GM23338 (cell line): ENCODE measurements around the gene TMEM175. TPM values are rescaled to one million over a fixed set of nuclear protein-coding genes. Genes with fewer than 3 reads are reported as not detected.

Experiments used
- ATAC-seq: fragments of 200-7000 bp; cut with Tn5 transposase; 3 replicates; pipeline ENCODE4 v1.9.1; 2020
- DNase-seq: peaks from one replicate; pipeline ENCODE4 v3.0.0-alpha.2; 2015; ENCODE audit warnings: low spot score
- H2AFZ ChIP-seq: fragments of 200-600 bp; sonication (generic); 2 replicates; pipeline ENCODE4 v1.8.0; 2016; ENCODE audit warnings: antibody characterized with exemption, mild to moderate bottlenecking, moderate library complexity
- H3F3A ChIP-seq: fragments of 200-600 bp; sonication (generic); replicated peaks from 2 replicates; pipeline ENCODE4 v1.8.0; 2017; ENCODE audit warnings: antibody characterized with exemption, mixed run types, low read depth
- H3K27ac ChIP-seq: fragments of 200-600 bp; sonication (generic); 2 replicates; pipeline ENCODE4 v1.6.1; 2016; ENCODE audit warnings: low read depth
- H3K27me3 ChIP-seq: fragments of 200-600 bp; sonication (generic); 2 replicates; pipeline ENCODE4 v1.8.0; 2016; ENCODE audit warnings: mild to moderate bottlenecking, mixed run types, moderate library complexity; ENCODE audit not compliant: insufficient read depth
- H3K36me3 ChIP-seq: fragments of 200-600 bp; sonication (generic); 2 replicates; pipeline ENCODE4 v1.8.0; 2016; ENCODE audit warnings: mild to moderate bottlenecking; ENCODE audit not compliant: insufficient read depth
- H3K4me1 ChIP-seq: fragments of 200-600 bp; sonication (generic); 2 replicates; pipeline ENCODE4 v1.8.0; 2016; ENCODE audit warnings: mild to moderate bottlenecking, moderate library complexity; ENCODE audit not compliant: insufficient read depth
- H3K4me2 ChIP-seq: fragments of 200-600 bp; sonication (generic); 2 replicates; pipeline ENCODE4 v1.7.1; 2017; ENCODE audit warnings: mixed run types
- H3K4me3 ChIP-seq: fragments of 200-600 bp; sonication (generic); 2 replicates; pipeline ENCODE4 v1.6.1; 2016; ENCODE audit warnings: mixed run types
- H3K79me2 ChIP-seq: fragments of 200-600 bp; sonication (generic); replicated peaks from 2 replicates; pipeline ENCODE4 v1.8.0; 2017; ENCODE audit warnings: mild to moderate bottlenecking; ENCODE audit not compliant: insufficient read depth
- H3K9me2 ChIP-seq: fragments of 200-600 bp; sonication (generic); 2 replicates; pipeline ENCODE4 v1.8.0; 2017; ENCODE audit not compliant: insufficient read depth
- H4K20me1 ChIP-seq: fragments of 200-600 bp; sonication (generic); replicated peaks from 2 replicates; pipeline ENCODE4 v1.8.0; 2017; ENCODE audit warnings: mild to moderate bottlenecking; ENCODE audit not compliant: insufficient read depth
- H3K27ac Mint-ChIP-seq: 2 replicates; pipeline ENCODE4 v1.8.0; 2020; ENCODE audit warnings: inconsistent platforms, mild to moderate bottlenecking, moderate library complexity, mixed read lengths
- H3K27me3 Mint-ChIP-seq: 3 replicates; pipeline ENCODE4 v1.8.0; 2022; ENCODE audit warnings: low read depth, mild to moderate bottlenecking, moderate library complexity, mixed read lengths, inconsistent platforms; ENCODE audit not compliant: insufficient read depth, poor library complexity
- H3K36me3 Mint-ChIP-seq: 3 replicates; pipeline ENCODE4 v1.8.0; 2021; ENCODE audit warnings: low read depth, mild to moderate bottlenecking, inconsistent platforms, moderate library complexity, mixed read lengths
- H3K4me1 Mint-ChIP-seq: 3 replicates; pipeline ENCODE4 v1.8.0; 2020; ENCODE audit warnings: mild to moderate bottlenecking, inconsistent platforms, mixed read lengths
- H3K4me3 Mint-ChIP-seq: 3 replicates; pipeline ENCODE4 v1.8.0; 2021; ENCODE audit warnings: moderate library complexity, mild to moderate bottlenecking, inconsistent platforms, mixed read lengths
- H3K9me3 Mint-ChIP-seq: 3 replicates; pipeline ENCODE4 v1.8.0; 2020; ENCODE audit warnings: moderate library complexity, mild to moderate bottlenecking, inconsistent platforms, mixed read lengths
- CREB1 ChIP-seq: fragments of 250-450 bp; sonication (Bioruptor Pico); IDR thresholded peaks from 2 replicates; pipeline ENCODE4 v1.5.0; 2020; ENCODE audit warnings: low read depth, mild to moderate bottlenecking, moderate library complexity
- EZH2phosphoT487 ChIP-seq: fragments of 200-600 bp; sonication (generic); IDR thresholded peaks from one replicate; pipeline ENCODE4 v1.8.1; 2018; ENCODE audit warnings: antibody characterized with exemption; ENCODE audit not compliant: unreplicated experiment
- POLR2AphosphoS5 ChIP-seq: IDR thresholded peaks from 2 replicates; pipeline ENCODE4 v1.6.1; 2016; ENCODE audit warnings: antibody characterized with exemption, low read depth
- ZNF114 ChIP-seq: fragments of 250-450 bp; sonication (Bioruptor Pico); IDR thresholded peaks from 2 replicates; pipeline ENCODE4 v1.5.0; 2020; ENCODE audit warnings: mild to moderate bottlenecking, moderate library complexity
- ZNF331 ChIP-seq: fragments of 250-450 bp; sonication (Bioruptor Pico); IDR thresholded peaks from 2 replicates; pipeline ENCODE4 v1.5.0; 2020; ENCODE audit warnings: low read depth, mild to moderate bottlenecking, moderate library complexity
- long read RNA-seq: library from polyadenylated mRNA; unstranded; transcript quantifications from one replicate; pipeline ENCODE4 v2.0.0, GENCODE V29; 2020; ENCODE audit not compliant: unreplicated experiment
- polyA plus RNA-seq: library from polyadenylated mRNA; unstranded; fragments of >200 nt; fragmentation: Nextera tagmentation; extraction: Ambion mirVana; gene quantifications from 2 replicates; pipeline ENCODE4 v1.2.1, GENCODE V29; 2016
- total RNA-seq: library from RNA; depleted of rRNA; stranded (reverse); fragments of >200 nt; shearing (Covaris generic); gene quantifications from 2 replicates; pipeline ENCODE4 v1.2.3, GENCODE V29; 2014; rRNA removed
- TF ChIP-seq, protein P1 (sequence below): IDR thresholded peaks from 2 replicates; pipeline ENCODE4 v1.6.1; 2016; ENCODE audit warnings: antibody characterized with exemption
- TF ChIP-seq, protein P2 (sequence below), 2 experiments: fragments of 200-600 bp in 1 of 2; sonication (generic) in 1 of 2; conservative IDR thresholded peaks; 2 replicates each; pipeline versions ENCODE4 v1.5.1 to v1.6.1; 2016 to 2017; ENCODE audit warnings: antibody characterized with exemption in 2 of 2, low read depth in 2 of 2, mild to moderate bottlenecking in 2 of 2, moderate library complexity in 1 of 2

The TMEM175 gene, protein sequence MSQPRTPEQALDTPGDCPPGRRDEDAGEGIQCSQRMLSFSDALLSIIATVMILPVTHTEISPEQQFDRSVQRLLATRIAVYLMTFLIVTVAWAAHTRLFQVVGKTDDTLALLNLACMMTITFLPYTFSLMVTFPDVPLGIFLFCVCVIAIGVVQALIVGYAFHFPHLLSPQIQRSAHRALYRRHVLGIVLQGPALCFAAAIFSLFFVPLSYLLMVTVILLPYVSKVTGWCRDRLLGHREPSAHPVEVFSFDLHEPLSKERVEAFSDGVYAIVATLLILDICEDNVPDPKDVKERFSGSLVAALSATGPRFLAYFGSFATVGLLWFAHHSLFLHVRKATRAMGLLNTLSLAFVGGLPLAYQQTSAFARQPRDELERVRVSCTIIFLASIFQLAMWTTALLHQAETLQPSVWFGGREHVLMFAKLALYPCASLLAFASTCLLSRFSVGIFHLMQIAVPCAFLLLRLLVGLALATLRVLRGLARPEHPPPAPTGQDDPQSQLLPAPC
- total RNA-seq, result 4.2 and 11.4 TPM in 2 replicates
- 6.5 and 8.0 TPM in 2 replicates for polyA plus RNA-seq
- long read RNA-seq, partial matches to known transcripts, result 0 of 3 reads
- long read RNA-seq, other reads (novel, unspliced or antisense), result 2 of 3 reads

DNA sequence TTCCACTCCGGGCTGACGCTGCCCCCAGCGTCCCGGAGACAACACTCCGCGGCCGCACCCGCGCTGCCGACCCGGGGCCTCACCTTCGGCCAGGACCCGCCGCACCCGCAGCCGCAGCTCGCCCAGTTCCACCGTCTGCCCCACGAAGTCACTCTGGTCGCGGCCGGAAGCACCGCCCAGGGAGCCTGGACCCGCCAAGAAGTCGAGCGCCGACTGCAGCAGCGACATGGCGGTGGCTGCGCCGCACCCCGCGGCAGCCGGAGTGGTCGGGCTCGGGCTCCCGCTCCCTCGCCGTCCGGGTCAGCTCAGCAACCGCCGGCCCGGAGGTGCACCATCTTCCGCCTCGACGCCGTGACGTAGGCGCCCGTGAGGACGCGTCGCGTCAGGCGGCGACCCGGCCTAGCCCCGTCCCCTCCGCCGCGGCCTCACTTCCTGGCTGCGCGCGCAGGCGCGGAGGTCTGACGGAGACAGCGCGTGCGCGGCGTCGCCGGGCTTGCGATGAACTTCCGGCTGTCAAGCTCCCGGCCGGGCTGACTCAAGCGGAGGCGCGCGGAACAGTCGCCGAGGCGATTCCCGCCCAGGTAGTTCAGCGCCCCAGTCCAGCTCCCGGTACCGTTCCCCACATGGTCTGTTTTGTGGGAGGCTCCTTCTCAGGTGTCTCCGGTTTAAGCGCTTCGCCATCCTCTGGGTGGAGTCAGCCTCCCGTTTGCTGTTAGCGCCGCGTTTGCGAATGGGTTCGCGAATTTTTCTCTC, at the start of gene TMEM175, which contains the start of gene GAK:
TSS of gene TMEM175 (plus strand) at position 501 of the 753 bp plus-strand sequence. CDS start 15,280 bp downstream, outside the sequence.
TSS of gene GAK (minus strand) at position 357 of the 753 bp plus-strand sequence. CDS start at position 228, 129 bp downstream.
- Histone ChIP-seq H3K36me3 (no peaks in the 10 kb centered on the region), H4K20me1 (peaks cover 17% of the 10 kb centered on the region), H3K4me3 (peak within 1 kb of the TSS; percentile 96), H3K27ac (peak within 1 kb of the TSS; percentile 78; the same call in 1 of the 2 replicates), H3F3A (no peaks in the 10 kb centered on the region), H3K4me1 (no peaks in the 10 kb centered on the region; the same call in 1 of the 2 replicates), H3K9me2 (no peaks in the 10 kb centered on the region), H3K4me2 (peak within 1 kb of the TSS; percentile 99), H2AFZ (peak within 1 kb of the TSS; percentile 100), H3K27me3 (no peaks in the 10 kb centered on the region), H3K79me2 (peaks cover 41% of the 10 kb centered on the region)
- DNase-seq (peak; percentile 97), ATAC-seq (peak; percentile 95)
- TF ChIP-seq, protein P1, sequence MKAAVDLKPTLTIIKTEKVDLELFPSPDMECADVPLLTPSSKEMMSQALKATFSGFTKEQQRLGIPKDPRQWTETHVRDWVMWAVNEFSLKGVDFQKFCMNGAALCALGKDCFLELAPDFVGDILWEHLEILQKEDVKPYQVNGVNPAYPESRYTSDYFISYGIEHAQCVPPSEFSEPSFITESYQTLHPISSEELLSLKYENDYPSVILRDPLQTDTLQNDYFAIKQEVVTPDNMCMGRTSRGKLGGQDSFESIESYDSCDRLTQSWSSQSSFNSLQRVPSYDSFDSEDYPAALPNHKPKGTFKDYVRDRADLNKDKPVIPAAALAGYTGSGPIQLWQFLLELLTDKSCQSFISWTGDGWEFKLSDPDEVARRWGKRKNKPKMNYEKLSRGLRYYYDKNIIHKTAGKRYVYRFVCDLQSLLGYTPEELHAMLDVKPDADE, result peak; percentile 85
- TF ChIP-seq POLR2AphosphoS5 (peak; percentile 87), ZNF114 (CRISPR knock-in tag) (no peak), CREB1 (CRISPR knock-in tag) (peak; percentile 95)
- Mint-ChIP-seq H3K27ac (peak within 1 kb of the TSS; percentile 94), H3K9me3 (no peaks in the 10 kb centered on the region), H3K27me3 (peaks cover 10% of the 10 kb centered on the region), H3K4me1 (peaks cover 7% of the 10 kb centered on the region), H3K36me3 (no peaks in the 10 kb centered on the region), H3K4me3 (peak within 1 kb of the TSS; percentile 92)

DNA sequence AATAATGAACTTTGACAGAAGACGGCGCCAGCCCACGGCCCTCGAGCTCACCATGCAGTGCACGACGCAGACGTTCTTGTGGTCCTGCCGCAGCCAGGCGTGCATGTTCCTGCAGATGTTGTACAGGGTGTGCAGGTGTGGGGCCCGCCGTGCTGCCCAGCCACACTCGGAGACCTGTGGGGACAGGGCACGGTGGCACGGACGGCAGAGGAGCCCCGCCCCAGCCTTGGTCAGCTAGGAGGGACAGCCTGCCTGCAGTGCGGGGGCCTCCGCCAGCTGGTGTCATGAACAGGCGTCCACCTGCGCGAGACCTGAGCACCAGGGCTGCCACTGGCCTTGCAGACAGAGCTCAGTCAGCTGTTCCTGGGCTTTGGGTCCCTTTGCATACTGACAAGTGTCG, 49.6 kb upstream of the TMEM175 start:
- no peak overlapping the region for H3K4me3 ChIP-seq
- Mint-ChIP-seq H3K9me3 (peaks cover 7% of the 10 kb centered on the region; the same call in 2 of the 3 replicates), H3K4me1 (no peaks in the 10 kb centered on the region), H3K27me3 (peaks cover 16% of the 10 kb centered on the region), H3K4me3 (no peak overlapping the region), H3K36me3 (peaks cover 29% of the 10 kb centered on the region), H3K27ac (no peak overlapping the region)
- H3K79me2 ChIP-seq, result no peaks in the 10 kb centered on the region
- H2AFZ ChIP-seq, result no peak overlapping the region
- H3K9me2 ChIP-seq, result no peaks in the 10 kb centered on the region; the same call in 1 of the 2 replicates
- H3K27ac ChIP-seq, result no peak overlapping the region
- H3K4me1 ChIP-seq, result no peaks in the 10 kb centered on the region
- no peak overlapping the region for H3K4me2 ChIP-seq
- H3F3A ChIP-seq, result 0 out of 2 replicates have a peak, but pooled peaks cover 6% of the 10 kb centered on the region
- no peaks in the 10 kb centered on the region for H3K36me3 ChIP-seq
- no peaks in the 10 kb centered on the region for H3K27me3 ChIP-seq
- peaks cover 3% of the 10 kb centered on the region; the same call in 1 of the 2 replicates for H4K20me1 ChIP-seq
- ATAC-seq (no peak), DNase-seq (no peak)
- TF ChIP-seq EZH2phosphoT487 (no peak), ZNF331 (CRISPR knock-in tag) (no peak)
- TF ChIP-seq, protein P2, sequence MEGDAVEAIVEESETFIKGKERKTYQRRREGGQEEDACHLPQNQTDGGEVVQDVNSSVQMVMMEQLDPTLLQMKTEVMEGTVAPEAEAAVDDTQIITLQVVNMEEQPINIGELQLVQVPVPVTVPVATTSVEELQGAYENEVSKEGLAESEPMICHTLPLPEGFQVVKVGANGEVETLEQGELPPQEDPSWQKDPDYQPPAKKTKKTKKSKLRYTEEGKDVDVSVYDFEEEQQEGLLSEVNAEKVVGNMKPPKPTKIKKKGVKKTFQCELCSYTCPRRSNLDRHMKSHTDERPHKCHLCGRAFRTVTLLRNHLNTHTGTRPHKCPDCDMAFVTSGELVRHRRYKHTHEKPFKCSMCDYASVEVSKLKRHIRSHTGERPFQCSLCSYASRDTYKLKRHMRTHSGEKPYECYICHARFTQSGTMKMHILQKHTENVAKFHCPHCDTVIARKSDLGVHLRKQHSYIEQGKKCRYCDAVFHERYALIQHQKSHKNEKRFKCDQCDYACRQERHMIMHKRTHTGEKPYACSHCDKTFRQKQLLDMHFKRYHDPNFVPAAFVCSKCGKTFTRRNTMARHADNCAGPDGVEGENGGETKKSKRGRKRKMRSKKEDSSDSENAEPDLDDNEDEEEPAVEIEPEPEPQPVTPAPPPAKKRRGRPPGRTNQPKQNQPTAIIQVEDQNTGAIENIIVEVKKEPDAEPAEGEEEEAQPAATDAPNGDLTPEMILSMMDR (conservative IDR thresholded peaks at IDR 0.05; ENCODE audit: low read depth in 2 of 2), result no peak
